Activated CD8-positive, alpha-beta memory T cell treated with anti-CD3 and anti-CD28 coated beads for 36 hours (primary cell): ENCODE data around the gene LGALS14. TPM values are rescaled to one million over a fixed set of nuclear protein-coding genes. Genes with fewer than 3 reads are reported as not detected.

ENCODE experiments used
- CTCF ChIA-PET: fragments of 350-600 bp; sonication (Branson Sonifier 250); formaldehyde crosslinking; loops from one replicate; lab custom pipeline; 2021; ENCODE audit warnings: antibody characterized with exemption; lab: Charles Lee
- POLR2A ChIA-PET: fragments of 350-600 bp; sonication (Branson Sonifier 250); formaldehyde crosslinking; loops from one replicate; lab custom pipeline; 2021; ENCODE audit warnings: antibody characterized with exemption; lab: Charles Lee
- total RNA-seq, 2 experiments: library from RNA; stranded (reverse); gene quantifications; one replicate each; pipeline ENCODE4 v1.2.3, GENCODE V29; 2021

Gene LGALS14
- total RNA-seq, 2 experiments from 2014 or later, result not detected

- ChIA-PET POLR2A (no interaction called here), CTCF (no interaction called here)
Measured at GRCh38 chr19:39736088-39736487, 31.8 kb downstream of the LGALS14 start.

- CTCF ChIA-PET, result no interaction called here
- POLR2A ChIA-PET, result no interaction called here
Measured at GRCh38 chr19:39737351-39737750, 33.1 kb downstream of the LGALS14 start.

GRCh38 chr19:39737891-39738290 lies 33.6 kb downstream of the LGALS14 start, which contains the start of gene CLC:
TSS of gene CLC (minus strand) at chr19:39738029. CDS start at chr19:39737952, 77 bp downstream.
- ChIA-PET POLR2A (no interaction called here), CTCF (no interaction called here)

DNA sequence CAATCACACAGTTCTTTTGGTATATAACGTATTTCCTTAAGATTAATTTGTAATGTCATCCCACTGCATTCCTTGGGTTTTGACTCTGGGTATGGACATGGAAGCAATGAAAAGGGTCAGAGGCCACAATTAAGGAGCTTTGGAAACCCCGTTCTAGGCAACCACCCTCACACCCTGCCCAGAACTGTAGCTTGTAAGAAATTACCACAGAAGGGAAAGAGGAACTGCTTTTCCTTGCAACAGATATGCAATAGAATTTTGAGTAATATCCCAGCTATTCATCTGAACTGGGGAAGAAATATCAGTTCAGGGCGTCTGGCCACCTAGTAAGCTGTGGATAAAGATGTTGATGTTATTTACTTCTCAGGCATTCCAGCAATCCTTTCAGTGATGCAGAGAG lies 34.5 kb downstream of the LGALS14 start:
- ChIA-PET POLR2A (no interaction called here), CTCF (no interaction called here)

GRCh38 chr19:39740395-39740794 lies 36.1 kb downstream of the LGALS14 start:
- ChIA-PET POLR2A (no interaction called here), CTCF (interaction anchor here (0.6 kb wide), 1 partner anchor 31 kb away, joined by 8 read pairs; no protein-coding TSS in a partner anchor)

DNA sequence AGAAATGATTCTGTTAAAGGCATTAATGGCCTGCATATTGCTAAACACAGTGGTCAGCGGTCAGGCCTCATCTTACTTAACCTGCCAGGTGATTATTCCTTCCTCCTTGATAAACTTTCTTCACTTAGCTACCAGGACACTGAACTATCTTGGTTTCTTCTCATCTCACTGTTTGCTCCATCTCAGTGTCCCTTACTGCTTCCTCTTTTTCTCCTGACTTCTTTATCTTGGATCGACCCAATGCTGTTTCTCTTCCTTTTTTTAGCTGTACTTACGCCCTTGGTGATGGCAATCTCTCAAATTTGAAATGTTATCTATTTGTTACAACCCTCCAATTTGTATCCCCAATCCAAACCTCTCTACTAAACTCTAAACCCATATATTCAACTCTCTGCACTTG lies 41.4 kb downstream of the LGALS14 start:
- ChIA-PET POLR2A (no interaction called here), CTCF (no interaction called here)

GRCh38 chr19:39746836-39747529 lies 42.7 kb downstream of the LGALS14 start:
- ChIA-PET POLR2A (no interaction called here), CTCF (no interaction called here)

GRCh38 chr19:39749981-39750380 lies 45.7 kb downstream of the LGALS14 start:
- ChIA-PET POLR2A (no interaction called here), CTCF (no interaction called here)

DNA sequence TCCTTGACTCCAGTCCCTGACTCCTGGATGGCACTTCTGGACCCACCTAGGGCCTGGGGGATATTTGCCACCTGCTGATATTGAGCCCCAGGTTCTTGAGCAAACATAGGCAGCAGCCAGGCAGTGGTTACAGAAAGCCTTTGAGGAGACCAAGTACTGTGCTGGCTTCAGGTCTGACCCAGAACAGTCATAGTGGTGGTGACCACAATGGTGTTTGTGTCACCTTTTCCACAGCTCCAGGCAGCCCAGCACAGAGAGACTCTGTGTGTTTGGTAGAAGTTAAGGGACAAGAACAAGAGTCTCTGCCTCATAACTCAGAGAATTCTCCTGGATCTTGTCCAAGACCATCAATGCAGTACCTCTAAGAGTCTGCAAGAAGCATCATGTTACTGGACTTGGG lies 48.1 kb downstream of the LGALS14 start:
- CTCF ChIA-PET, result interaction anchor here (0.6 kb wide), 1 partner anchor 235 kb away, joined by 3 read pairs; no protein-coding TSS in a partner anchor

DNA sequence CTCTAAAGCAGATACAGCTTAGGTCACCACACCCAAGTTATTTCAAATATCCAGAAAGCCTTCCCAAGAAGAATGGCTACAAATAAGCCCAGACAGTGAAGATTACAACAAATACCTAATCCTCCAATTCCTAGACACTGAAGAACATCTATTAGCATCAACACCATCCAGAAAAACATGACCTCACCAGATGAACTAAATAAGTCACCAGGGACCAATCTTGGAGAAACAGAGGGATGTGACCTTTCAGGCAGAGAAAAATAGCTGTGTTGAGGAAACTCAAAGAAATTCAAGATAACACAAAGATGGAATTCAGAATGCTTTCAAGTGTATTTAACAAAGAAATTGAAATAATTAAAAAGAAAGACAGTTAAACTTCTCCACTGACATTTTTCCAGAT lies 48.5 kb downstream of the LGALS14 start:
- ChIA-PET POLR2A (no interaction called here), CTCF (interaction anchor here (0.6 kb wide), 1 partner anchor 235 kb away, joined by 3 read pairs; no protein-coding TSS in a partner anchor)

More for the DNA sequence above, 48.1 kb downstream of the LGALS14 start:
- POLR2A ChIA-PET, result no interaction called here

- CTCF ChIA-PET, result no interaction called here
- POLR2A ChIA-PET, result no interaction called here
Measured at GRCh38 chr19:39754544-39754943, 50.3 kb downstream of the LGALS14 start.

- POLR2A ChIA-PET, result no interaction called here
- CTCF ChIA-PET, result no interaction called here
Measured at GRCh38 chr19:39754971-39755370, 50.7 kb downstream of the LGALS14 start.

Other genes with a start within 250 kb of the LGALS14 start
- 100 to 1,000 TPM; 135 to 144 TPM for gene TIMM50, start 223.6 kb upstream of the LGALS14 start, total RNA-seq
- 1 to 10 TPM; 1.6 TPM for gene DLL3, start 205.5 kb upstream of the LGALS14 start, total RNA-seq
- not detected for gene SELENOV, start 189.3 kb upstream of the LGALS14 start, total RNA-seq
- 1 to 10 TPM; 3.2 to 3.4 TPM for gene EID2B, start 171.6 kb upstream of the LGALS14 start, total RNA-seq
- 10 to 100 TPM; 12.9 to 13.5 TPM for gene EID2, start 164.3 kb upstream of the LGALS14 start, total RNA-seq
- not detected for gene LGALS13, start 102.0 kb upstream of the LGALS14 start, total RNA-seq
- gene LGALS16, start 48.6 kb upstream of the LGALS14 start, total RNA-seq, result not detected
- gene CLC, start 33.5 kb downstream of the LGALS14 start, total RNA-seq, result not detected
- gene LEUTX, start 74.4 kb downstream of the LGALS14 start, total RNA-seq, result not detected
- gene DYRK1B, start 129.7 kb downstream of the LGALS14 start, total RNA-seq, result 1 to 10 TPM; 5.8 to 7.3 TPM
- 100 to 1,000 TPM; 779 to 780 TPM for gene FBL, start 141.9 kb downstream of the LGALS14 start, total RNA-seq
- gene FCGBP, start 230.2 kb downstream of the LGALS14 start, total RNA-seq, result 1 to 10 TPM; 1.5 to 2.1 TPM